WI38 (cell line): ENCODE data around the gene LURAP1L.

Source experiments
- H3K4me3 ChIP-seq: 2 replicates; pipeline ENCODE4 v1.5.1; 2011; ENCODE audit warnings: low read depth, mild to moderate bottlenecking, control low read depth, low read length
- CTCF ChIP-seq: IDR thresholded peaks from 2 replicates; pipeline ENCODE4 v1.5.1; 2012; ENCODE audit warnings: low read depth, mild to moderate bottlenecking, control low read depth, low read length

LURAP1L gene

GRCh38 chr9:12776513-12777055 is 1.8 kb downstream of the LURAP1L start:
- no peak for TF ChIP-seq CTCF
- peak overlapping the region; percentile 86 for H3K4me3 ChIP-seq

GRCh38 chr9:12777121-12778022 is 2.6 kb downstream of the LURAP1L start:
- no peak for TF ChIP-seq CTCF
- peak overlapping the region; percentile 86 for H3K4me3 ChIP-seq

GRCh38 chr9:12778389-12778788 is 3.6 kb downstream of the LURAP1L start:
- no peak for TF ChIP-seq CTCF
- peak overlapping the region; percentile 86 for H3K4me3 ChIP-seq

- no peak for TF ChIP-seq CTCF
- H3K4me3 ChIP-seq: no peak overlapping the region
Measured at GRCh38 chr9:12781226-12781733, 6.5 kb downstream of the LURAP1L start.

- no peak overlapping the region for H3K4me3 ChIP-seq
- no peak for TF ChIP-seq CTCF
Measured at GRCh38 chr9:12783767-12784460, 9.1 kb downstream of the LURAP1L start.

- no peak for TF ChIP-seq CTCF
- no peak overlapping the region for H3K4me3 ChIP-seq
Measured at GRCh38 chr9:12784461-12785259, 9.8 kb downstream of the LURAP1L start.
